NAMALWA (cell line): ENCODE data around the gene BNIP3.
"Not testable (repeated sequence)": the region's sequence is repeated elsewhere in the genome, so short reads cannot be mapped to it uniquely, and the experiment has no call there.

Source experiments
- DNase-seq: peaks from one replicate; pipeline ENCODE4 v3.0.0-alpha.2; 2015; ENCODE audit warnings: low spot score

Gene BNIP3

GRCh38 chr10:132001238-132001972 is 19.7 kb upstream of the BNIP3 start:
- DNase-seq: peak; percentile 80

DNA sequence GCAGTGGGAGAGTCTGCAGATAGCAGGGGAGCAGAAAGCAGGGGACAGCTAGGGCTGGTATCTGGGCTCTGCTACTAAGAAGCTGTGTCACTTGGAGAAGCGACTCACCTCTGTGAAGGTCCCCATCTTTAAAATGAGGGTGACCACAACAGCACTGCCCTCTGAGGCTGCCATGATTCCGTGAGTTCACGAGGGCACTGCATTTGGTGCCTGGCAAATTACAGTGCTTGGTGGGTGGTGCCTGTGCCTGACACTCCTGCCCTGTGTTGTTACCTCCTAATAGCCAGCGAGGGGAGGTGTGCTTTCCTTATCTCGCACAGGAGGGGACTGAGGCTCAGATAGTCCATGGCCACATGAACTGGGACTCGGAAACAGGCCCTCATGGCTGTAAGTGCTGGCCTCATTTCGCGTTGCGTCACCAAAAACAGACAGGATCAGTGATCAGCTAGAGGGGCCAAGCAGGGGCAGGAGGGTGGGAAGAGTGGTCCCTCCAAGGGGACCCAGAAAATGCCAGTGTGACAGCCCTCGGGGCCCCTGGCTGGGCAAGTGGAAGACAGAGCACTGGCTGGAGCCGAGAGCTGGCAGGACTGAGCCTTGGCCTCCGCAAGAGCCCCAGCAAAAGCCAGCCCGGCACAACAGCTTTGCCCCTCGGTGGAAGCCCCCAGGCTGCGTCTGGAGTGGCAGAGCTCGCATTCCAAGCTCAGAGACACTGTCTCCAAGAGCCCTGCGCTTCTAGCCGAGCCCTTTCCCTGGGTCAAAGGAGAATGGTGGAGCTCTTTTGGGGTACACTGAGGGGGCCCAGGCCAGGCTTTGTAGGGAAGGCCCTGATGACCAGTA is 17.3 kb upstream of the BNIP3 start:
- no peak for DNase-seq

DNA sequence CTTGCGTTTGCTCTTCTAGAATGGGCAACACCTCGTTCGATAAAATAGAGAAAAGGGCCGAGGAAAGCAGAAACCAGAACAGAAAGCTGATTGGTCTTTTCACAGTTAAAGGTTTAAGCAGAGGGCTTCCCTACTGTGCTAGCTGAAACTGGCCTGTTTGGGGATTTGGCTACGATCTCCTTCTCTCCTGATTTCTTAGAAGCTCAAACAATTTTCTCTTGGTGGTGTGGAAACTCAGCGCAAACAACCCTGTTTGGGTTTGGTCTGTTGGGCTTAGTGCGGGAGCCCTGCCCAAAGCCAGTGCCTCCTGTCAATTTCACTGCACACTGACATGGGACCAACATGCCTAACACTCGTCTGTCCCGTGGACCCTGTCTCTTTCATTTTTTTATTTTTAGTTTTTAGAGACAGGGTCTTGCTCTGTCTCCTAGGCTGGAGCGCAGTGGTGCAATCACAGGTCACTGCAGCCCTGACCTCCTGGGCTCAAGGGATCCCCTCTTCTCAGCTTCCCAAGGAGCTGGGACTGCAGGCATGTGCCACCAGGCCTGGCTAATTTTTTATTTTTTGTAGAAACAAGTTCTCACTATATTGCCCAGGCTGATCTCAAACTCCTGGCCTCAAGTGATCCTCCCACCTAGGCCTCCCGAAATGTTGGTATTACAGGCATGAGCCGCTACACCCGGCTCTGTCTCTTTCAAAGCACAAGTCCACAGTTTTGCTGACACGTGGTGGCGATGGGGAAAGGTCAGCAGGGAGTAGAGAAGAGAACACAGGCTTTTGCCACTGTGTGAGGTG is 16.5 kb upstream of the BNIP3 start:
- DNase-seq: no peak

GRCh38 chr10:131997366-131998049 is 15.8 kb upstream of the BNIP3 start:
- no peak for DNase-seq

DNA sequence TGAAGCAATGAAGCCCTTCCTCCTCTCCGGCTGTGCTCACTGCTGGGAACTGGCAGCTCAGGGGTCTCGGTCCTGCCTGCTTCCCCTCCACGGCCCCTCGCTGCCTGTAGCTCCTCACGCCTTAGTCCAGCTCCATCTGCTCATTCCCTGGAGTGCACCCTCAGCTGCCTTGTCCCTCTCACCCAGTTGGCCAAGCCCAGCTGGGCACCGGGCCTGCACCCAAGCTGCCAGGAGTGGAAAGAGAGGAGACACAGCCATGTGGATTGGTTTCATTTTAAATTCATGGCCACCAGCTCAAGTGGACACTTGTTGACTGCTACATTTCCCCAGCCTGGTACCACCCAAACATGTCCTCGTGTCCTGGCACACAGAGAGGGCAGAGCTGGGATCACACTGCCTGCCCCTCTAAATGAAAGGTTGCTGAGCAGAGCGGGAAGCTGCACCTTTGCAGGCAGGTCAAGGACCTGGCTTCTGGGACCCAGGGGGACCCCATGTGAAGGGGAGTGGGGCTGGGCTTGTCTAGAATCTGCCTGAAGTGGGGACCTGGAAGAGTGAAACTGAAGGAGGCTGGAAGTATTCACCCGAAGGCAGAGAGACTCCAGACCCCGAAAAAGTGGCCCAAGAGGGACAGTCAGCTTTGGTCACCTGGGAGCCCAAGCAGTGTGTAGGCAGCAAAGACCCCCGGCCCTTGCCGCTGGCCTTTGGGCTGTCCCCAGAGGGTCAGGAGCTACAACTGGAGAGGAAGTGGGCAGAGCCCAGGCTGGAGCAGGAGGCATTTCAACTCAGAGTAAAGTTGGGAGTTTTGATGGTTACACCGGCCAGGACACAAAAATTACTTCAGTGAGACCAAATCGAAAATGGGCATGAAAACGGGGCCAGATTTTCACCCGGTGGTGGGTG is 15.0 kb upstream of the BNIP3 start:
- no peak for DNase-seq

DNA sequence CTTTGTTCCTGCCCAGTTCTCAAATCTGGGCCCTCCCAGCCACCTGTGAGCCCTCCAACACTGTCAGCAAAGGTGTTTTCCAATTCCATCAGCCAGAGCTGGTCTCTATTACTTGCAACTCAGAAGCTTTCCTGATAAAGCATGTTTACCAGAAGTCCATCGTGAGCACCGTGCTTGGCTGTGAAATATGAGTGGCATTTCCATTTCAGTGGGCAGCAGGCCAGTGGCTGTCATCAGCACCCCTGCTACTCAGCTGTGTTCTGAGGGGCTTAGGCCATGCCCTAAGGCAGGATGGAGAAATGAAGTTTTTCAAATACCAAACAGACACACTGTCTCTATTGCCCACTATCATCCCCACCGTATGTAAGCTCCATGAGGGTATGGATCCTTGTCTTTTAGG is 12.7 kb upstream of the BNIP3 start:
- no peak for DNase-seq

GRCh38 chr10:131993275-131993674 is 11.6 kb upstream of the BNIP3 start:
- no peak for DNase-seq

DNA sequence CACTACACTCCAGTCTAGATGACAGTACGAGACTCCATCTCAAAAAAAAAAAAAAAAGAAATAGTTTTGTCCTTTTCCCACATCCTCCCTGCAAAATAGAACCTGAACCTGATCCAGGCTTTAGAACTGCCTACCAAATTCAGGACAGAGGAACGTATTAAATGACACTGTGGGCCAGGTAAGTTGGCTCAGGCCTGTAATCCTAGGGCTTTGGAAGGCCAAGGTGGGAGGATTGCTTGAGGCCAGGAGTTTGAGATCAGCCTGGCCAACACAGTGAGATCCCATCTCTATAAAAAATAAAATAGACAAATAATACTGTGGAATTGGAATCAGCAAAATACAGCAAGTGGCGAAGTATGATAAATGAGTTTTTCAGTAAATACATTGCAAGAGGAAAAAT is 10.0 kb upstream of the BNIP3 start:
- DNase-seq: no peak

GRCh38 chr10:131987786-131988185 is 6.1 kb upstream of the BNIP3 start:
- DNase-seq: not testable (repeated sequence)

DNA sequence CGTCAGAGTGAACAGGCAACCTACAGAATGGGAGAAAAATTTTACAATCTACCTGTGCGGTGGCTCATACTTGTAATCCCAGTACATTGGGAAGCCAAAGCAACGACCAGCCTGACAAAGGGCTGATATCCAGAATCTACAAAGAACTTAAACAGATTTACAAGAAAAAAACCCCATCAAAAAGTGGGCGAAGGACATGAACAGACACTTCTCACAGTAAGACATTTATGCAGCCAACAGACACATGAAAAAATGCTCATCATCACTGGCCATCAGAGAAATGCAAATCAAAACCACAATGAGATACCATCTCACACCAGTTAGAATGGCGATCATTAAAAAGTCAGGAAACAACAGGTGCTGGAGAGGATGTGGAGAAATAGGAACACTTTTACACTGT is 5.6 kb upstream of the BNIP3 start:
- not testable (repeated sequence) for DNase-seq

GRCh38 chr10:131986851-131987250 is 5.1 kb upstream of the BNIP3 start:
- DNase-seq: not testable (repeated sequence)

DNA sequence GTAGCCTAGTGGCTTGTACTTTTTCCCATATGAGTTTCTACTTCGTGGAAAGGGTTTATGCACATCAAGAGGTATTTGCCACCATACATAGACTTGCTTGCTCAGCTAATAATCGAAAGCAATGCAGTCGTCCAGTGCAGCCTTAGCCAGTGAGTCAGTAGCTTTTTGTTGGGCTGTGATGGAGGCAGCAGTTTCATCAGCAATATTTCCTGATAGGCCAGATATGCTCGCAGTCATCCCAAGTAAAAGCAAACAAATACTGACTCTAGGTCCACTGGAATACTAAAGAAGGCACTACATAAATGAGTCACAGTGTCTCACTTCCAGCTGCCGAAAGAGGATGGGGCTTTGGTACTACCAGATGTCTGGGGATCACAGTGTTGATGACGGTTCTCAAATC is 2.1 kb upstream of the BNIP3 start:
- no peak for DNase-seq

- no peak for DNase-seq
Measured at GRCh38 chr10:131982796-131983195, 1.1 kb upstream of the BNIP3 start.

DNA sequence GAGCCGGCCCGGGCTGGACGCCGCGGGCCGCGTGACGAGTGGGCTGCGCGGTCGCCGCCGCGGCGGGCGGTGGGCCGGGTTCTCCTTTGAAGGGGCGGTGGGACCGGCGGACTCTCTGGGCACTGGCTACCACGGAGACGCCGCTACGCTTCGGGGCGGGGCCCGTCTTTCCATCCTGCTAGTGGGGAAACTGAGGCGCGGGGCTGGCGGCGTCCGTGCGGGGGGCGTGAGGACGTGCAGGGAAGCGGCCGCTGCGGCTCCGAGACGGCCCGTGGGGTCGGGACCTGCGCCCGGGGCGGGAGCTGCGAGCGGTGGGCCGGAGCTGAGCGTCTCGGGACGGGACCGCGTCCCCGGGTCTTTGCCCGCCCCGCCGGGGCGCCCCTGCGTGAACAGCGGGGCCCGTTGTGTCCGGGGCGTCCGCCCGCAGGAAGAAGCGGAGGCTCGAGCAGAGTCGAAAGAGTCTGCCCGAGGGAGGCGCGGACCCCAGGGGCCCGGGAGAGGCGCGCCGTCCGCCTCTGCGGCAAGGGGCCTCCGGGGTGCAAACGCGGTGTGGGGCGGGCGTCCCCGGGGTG is 548 bp upstream of the BNIP3 start:
- no peak for DNase-seq

DNA sequence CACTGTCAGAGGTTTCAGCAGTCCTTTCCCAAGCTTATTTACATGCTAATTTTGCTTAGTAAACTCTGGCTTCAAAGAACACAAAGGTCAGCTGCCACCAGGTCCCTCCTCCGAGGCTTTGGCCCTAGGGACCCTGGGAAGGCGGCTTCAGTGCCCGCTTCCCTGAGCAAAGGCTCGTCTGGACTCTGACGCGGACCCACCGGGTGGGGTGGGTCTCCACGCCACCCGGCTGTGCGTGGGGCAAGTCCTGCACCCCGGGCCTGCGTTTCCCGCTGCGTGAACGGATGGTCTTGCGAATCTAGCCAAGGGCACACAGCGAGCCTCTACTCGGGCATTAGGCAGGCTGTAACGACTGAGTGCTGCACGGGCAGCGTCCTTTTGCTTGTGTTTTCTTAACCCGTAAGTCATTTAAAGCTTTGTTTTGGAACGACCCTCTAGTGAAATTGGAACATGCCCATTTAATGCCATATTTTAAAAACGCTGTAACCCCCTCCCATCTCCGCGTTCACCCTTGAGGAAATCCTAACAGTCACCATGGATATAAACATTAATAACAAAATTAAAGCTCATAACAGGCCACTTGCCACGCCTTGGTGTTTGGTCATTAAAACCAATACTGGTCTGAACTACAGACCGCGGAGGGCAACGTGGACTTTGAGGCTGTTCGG is 828 bp downstream of the BNIP3 start:
- DNase-seq: peak; percentile 40

DNA sequence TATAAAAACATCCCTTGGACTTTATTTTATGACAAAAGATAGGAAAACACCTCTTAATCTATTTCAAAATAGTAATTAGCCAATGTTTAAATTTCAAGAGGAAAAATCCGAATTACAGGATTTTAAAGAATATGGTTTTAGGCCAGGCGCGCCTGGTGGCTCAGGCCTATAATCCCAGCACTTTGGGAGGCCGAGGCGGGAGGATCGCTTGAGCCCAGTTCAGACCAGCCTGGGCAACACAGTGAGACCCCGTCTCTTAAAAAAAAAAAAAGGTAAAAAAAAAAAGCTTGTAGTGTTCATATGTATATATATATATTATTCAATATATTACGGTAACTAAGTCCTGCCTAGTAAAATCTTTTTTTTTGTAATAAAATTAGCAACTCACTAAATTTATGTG is 1.4 kb downstream of the BNIP3 start:
- DNase-seq: no peak

GRCh38 chr10:131979821-131980270 is 1.9 kb downstream of the BNIP3 start:
- DNase-seq: no peak

GRCh38 chr10:131979336-131979735 is 2.4 kb downstream of the BNIP3 start:
- DNase-seq: no peak

DNA sequence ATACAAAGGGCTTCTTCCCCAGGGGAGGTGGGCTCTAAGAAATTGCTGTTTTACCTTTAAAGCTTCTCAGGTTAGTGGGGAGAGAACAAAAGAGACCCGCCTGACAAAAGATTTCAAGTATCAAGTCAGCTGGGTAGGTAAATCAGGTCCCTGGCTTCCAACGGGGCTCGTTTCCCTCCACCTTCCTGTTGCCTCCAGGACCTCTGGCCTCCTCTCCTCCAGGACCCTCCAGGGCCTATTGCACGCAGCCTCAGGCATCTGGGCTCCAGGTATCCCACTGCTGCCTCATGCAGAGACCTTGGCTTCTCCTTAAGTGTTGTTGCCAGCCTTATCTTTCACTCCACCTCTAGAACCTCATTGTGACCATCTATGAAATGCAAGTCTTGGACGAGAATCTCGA is 2.9 kb downstream of the BNIP3 start:
- DNase-seq: no peak

DNA sequence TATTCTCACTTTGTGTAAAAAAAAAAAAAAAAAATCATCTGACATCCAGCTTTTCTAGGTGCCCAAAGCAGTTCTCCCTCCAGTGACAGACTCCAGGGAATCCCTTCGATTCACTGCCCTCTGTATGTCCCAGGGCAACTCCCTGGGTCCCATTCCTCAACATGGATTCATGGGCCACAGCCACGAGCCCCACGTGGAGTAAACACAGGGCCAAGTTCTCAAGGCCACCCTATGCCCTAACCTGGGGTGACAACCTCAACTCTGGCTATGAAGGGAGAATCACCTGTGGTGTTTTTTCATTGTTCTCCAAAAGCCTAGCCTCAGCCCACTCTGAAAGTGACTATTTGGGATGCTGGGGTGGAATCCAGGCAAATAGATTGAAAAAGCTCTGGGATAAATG is 3.4 kb downstream of the BNIP3 start:
- no peak for DNase-seq
